Neural cell (in vitro differentiated cells): ENCODE data around the gene ZDHHC14. TPM values are rescaled to one million over a fixed set of nuclear protein-coding genes. Genes with fewer than 3 reads are reported as not detected.

Experiments used
- H2AFZ ChIP-seq: fragments of 200-600, 300-800 bp; sonication (generic), shearing (Covaris generic); 2 replicates; pipeline ENCODE4 v1.6.0; 2014; ENCODE audit warnings: low read depth, mild to moderate bottlenecking, antibody characterized with exemption, low read length, moderate library complexity
- H3F3A ChIP-seq: fragments of 200-600 bp; shearing (Covaris generic); 2 replicates; pipeline ENCODE4 v1.6.1; 2016; ENCODE audit warnings: mild to moderate bottlenecking, moderate library complexity, mixed read lengths, antibody characterized with exemption, low read length; ENCODE audit not compliant: insufficient read depth, poor library complexity, severe bottlenecking
- H3K27ac ChIP-seq: fragments of 200-600, 300-800 bp; sonication (generic), shearing (Covaris generic); 2 replicates; pipeline ENCODE4 v1.5.1; 2014; ENCODE audit warnings: mild to moderate bottlenecking, low read length, moderate library complexity
- H3K27me3 ChIP-seq: fragments of 300-800, 200-600 bp; sonication (generic), shearing (Covaris generic); 2 replicates; pipeline ENCODE4 v1.6.0; 2014; ENCODE audit warnings: mild to moderate bottlenecking, low read depth, low read length, moderate library complexity; ENCODE audit not compliant: insufficient read depth
- H3K36me3 ChIP-seq: fragments of 300-800, 200-600 bp; sonication (generic), shearing (Covaris generic); 2 replicates; pipeline ENCODE4 v1.5.1; 2014; ENCODE audit warnings: mild to moderate bottlenecking, antibody characterized with exemption, low read length, moderate library complexity; ENCODE audit not compliant: insufficient read depth
- H3K4me2 ChIP-seq: fragments of 300-800, 200-600 bp; sonication (generic), shearing (Covaris generic); 2 replicates; pipeline ENCODE4 v1.6.0; 2014; ENCODE audit warnings: mild to moderate bottlenecking, low read length
- H3K4me3 ChIP-seq: fragments of 300-800, 200-600 bp; sonication (generic), shearing (Covaris generic); 2 replicates; pipeline ENCODE4 v1.5.1; 2014; ENCODE audit warnings: mild to moderate bottlenecking, low read length, moderate library complexity
- H3K79me2 ChIP-seq: fragments of 200-600 bp; shearing (Covaris generic); replicated peaks from 2 replicates; pipeline ENCODE4 v1.6.0; 2014; ENCODE audit warnings: mild to moderate bottlenecking, low read length, moderate library complexity; ENCODE audit not compliant: insufficient read depth
- H3K9ac ChIP-seq: fragments of 300-800, 200-600 bp; sonication (generic), shearing (Covaris generic); 2 replicates; pipeline ENCODE4 v1.6.1; 2016; ENCODE audit warnings: mild to moderate bottlenecking, low read length, mixed read lengths
- H3K9me2 ChIP-seq: fragments of 200-600 bp; shearing (Covaris generic); 2 replicates; pipeline ENCODE4 v1.6.1; 2016; ENCODE audit warnings: mild to moderate bottlenecking, low read length, mixed read lengths; ENCODE audit not compliant: insufficient read depth
- H3K9me3 ChIP-seq: fragments of 200-600, 300-800 bp; sonication (generic), shearing (Covaris generic); 2 replicates; pipeline ENCODE4 v1.6.1; 2016; ENCODE audit warnings: mild to moderate bottlenecking, mixed run types, low read length, moderate library complexity, mixed read lengths
- H4K20me1 ChIP-seq: fragments of 200-600 bp; shearing (Covaris generic); 2 replicates; pipeline ENCODE4 v1.6.1; 2016; ENCODE audit warnings: mild to moderate bottlenecking, mixed run types; ENCODE audit not compliant: insufficient read depth
- CTCF ChIP-seq: fragments of 450-650 bp; IDR thresholded peaks from 2 replicates; pipeline ENCODE4 v1.5.1; 2014; ENCODE audit warnings: antibody characterized with exemption, mild to moderate bottlenecking, moderate library complexity; ENCODE audit not compliant: poor library complexity, severe bottlenecking
- EP300 ChIP-seq: fragments of 450-650 bp; conservative IDR thresholded peaks from 2 replicates; pipeline ENCODE4 v1.6.1; 2014; ENCODE audit warnings: antibody characterized with exemption, mild to moderate bottlenecking, moderate library complexity; ENCODE audit not compliant: poor library complexity, severe bottlenecking
- EZH2 ChIP-seq: fragments of 200-600, 300-800 bp; shearing (Covaris generic), sonication (generic); IDR thresholded peaks from 2 replicates; pipeline ENCODE4 v1.6.1; 2014; ENCODE audit warnings: antibody characterized with exemption, low read length, borderline replicate concordance, mild to moderate bottlenecking; ENCODE audit not compliant: insufficient read depth, poor library complexity, severe bottlenecking
- MXI1 ChIP-seq: fragments of 450-650 bp; conservative IDR thresholded peaks from 2 replicates; pipeline ENCODE4 v1.6.1; 2014; ENCODE audit warnings: antibody characterized with exemption, mild to moderate bottlenecking; ENCODE audit not compliant: poor library complexity, severe bottlenecking
- POLR2AphosphoS5 ChIP-seq: IDR thresholded peaks from 2 replicates; pipeline ENCODE4 v1.6.1; 2012
- RAD21 ChIP-seq: fragments of 450-650 bp; conservative IDR thresholded peaks from 2 replicates; pipeline ENCODE4 v1.6.1; 2014; ENCODE audit warnings: antibody characterized with exemption, mild to moderate bottlenecking, moderate library complexity
- REST ChIP-seq: IDR thresholded peaks from 2 replicates; pipeline ENCODE4 v1.6.1; 2012; ENCODE audit warnings: borderline replicate concordance
- SMC3 ChIP-seq: fragments of 450-650 bp; conservative IDR thresholded peaks from 2 replicates; pipeline ENCODE4 v1.6.1; 2014; ENCODE audit warnings: antibody characterized with exemption, mild to moderate bottlenecking, moderate library complexity; ENCODE audit not compliant: poor library complexity
- TAF1 ChIP-seq: IDR thresholded peaks from 2 replicates; pipeline ENCODE4 v1.6.1; 2012; ENCODE audit warnings: low read depth
- polyA plus RNA-seq: library from polyadenylated mRNA; depleted of rRNA; stranded (reverse); fragments of >200 nt; gene quantifications from 2 replicates; pipeline ENCODE4 v1.2.3, GENCODE V29; 2014

ZDHHC14 gene
- polyA plus RNA-seq, 1 donor from 2014 or later, result 4.1 TPM

- no peaks in the 10 kb centered on the region for H3F3A ChIP-seq
- H3K9me3 ChIP-seq, result no peaks in the 10 kb centered on the region
- no peak overlapping the region for H3K27ac ChIP-seq
- no peak overlapping the region for H3K4me3 ChIP-seq
- no peaks in the 10 kb centered on the region for H3K9me2 ChIP-seq
- H4K20me1 ChIP-seq, result no peaks in the 10 kb centered on the region
- no peaks in the 10 kb centered on the region for H3K36me3 ChIP-seq
- no peaks in the 10 kb centered on the region for H3K79me2 ChIP-seq
- H2AFZ ChIP-seq, result no peak overlapping the region
- no peak overlapping the region for H3K9ac ChIP-seq
- TF ChIP-seq EP300, result no peak
- TF ChIP-seq TAF1, result no peak
- TF ChIP-seq EZH2, result no peak
- TF ChIP-seq CTCF, result no peak
- TF ChIP-seq SMC3, result no peak
- TF ChIP-seq MXI1, result no peak
- TF ChIP-seq RAD21, result no peak
- TF ChIP-seq POLR2AphosphoS5, result no peak
- TF ChIP-seq REST, result no peak
- no peak overlapping the region for H3K4me2 ChIP-seq
- no peaks in the 10 kb centered on the region for H3K27me3 ChIP-seq
Measured at GRCh38 chr6:157630463-157631080, 249.6 kb downstream of the ZDHHC14 start.

DNA sequence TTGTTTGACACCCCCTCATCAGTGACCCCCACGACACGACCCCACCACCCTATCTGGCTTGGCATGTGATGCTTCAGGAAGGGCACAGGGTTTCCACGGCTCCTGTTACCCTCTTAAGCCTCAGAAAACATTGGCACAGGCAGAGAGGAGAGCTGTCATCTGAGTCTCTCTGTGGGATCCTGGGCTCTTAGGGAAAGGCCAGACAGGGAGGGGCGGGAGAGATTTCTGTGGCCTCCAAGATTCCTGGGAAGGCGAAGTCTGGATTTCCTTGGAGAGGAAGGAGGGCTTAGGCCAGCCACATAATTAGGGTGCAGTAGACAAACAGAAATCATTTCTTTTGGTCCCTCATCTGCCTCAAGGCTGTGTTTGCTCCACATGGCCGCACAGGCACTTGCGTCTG, 250.4 kb downstream of the ZDHHC14 start:
- H4K20me1 ChIP-seq, result no peaks in the 10 kb centered on the region
- H3K36me3 ChIP-seq, result no peaks in the 10 kb centered on the region
- H3K4me3 ChIP-seq, result no peak overlapping the region
- no peaks in the 10 kb centered on the region for H3F3A ChIP-seq
- no peaks in the 10 kb centered on the region for H3K9me3 ChIP-seq
- H2AFZ ChIP-seq, result no peak overlapping the region
- H3K9me2 ChIP-seq, result no peaks in the 10 kb centered on the region
- H3K27ac ChIP-seq, result no peak overlapping the region
- H3K4me2 ChIP-seq, result no peak overlapping the region
- no peak overlapping the region for H3K9ac ChIP-seq
- H3K79me2 ChIP-seq, result no peaks in the 10 kb centered on the region
- H3K27me3 ChIP-seq, result no peaks in the 10 kb centered on the region
- TF ChIP-seq TAF1, result no peak
